Measurements from ENCODE around the gene GFRAL. TPM values are rescaled to one million over a fixed set of nuclear protein-coding genes. Genes with fewer than 3 reads are reported as not detected.

The GFRAL gene
- total and polyA plus RNA-seq, 2 donors (not counting 3 experiments of a cell fraction or from before 2014, with no cell fraction given), result not detected

- Histone ChIP-seq H3K9me1 (replicated peaks; ENCODE audit: control insufficient read depth, extremely low read depth, insufficient read depth, low read length) (no peaks in the 10 kb centered on the region), H2AFZ (ENCODE audit: low read depth, low read length) (no peak overlapping the region), H3K4me1 (ENCODE audit: control insufficient read depth, extremely low read depth, insufficient read depth, low read length) (no peaks in the 10 kb centered on the region), H3K4me2 (ENCODE audit: insufficient read depth, low read length) (no peak overlapping the region), H3K9ac (replicated peaks; ENCODE audit: extremely low read depth, insufficient read depth, low read length) (no peak overlapping the region), H4K20me1 (replicated peaks; ENCODE audit: control insufficient read depth, extremely low read depth, insufficient read depth, low read length) (no peaks in the 10 kb centered on the region), H3K36me3 (ENCODE audit: control insufficient read depth in 2 of 2, extremely low read depth in 1 of 2, insufficient read depth in 2 of 2, low read length in 2 of 2) (no peaks in the 10 kb centered on the region), H3K9me3 (replicated peaks; ENCODE audit: control insufficient read depth, insufficient read depth, low read length) (no peaks in the 10 kb centered on the region), H3K27me3 (ENCODE audit: control insufficient read depth in 2 of 2, insufficient read depth in 2 of 2, low read length in 2 of 2) (no peaks in the 10 kb centered on the region), H3K79me2 (ENCODE audit: control insufficient read depth, insufficient read depth, low read length) (no peaks in the 10 kb centered on the region), H3K27ac (ENCODE audit: insufficient read depth, low read depth, low read length) (no peak overlapping the region), H3K4me3 (replicated peaks in 1 of 3; ENCODE audit: insufficient read depth in 1 of 3, low read depth in 1 of 3, low read length in 3 of 3) (no peak overlapping the region)
- DNase-seq (ENCODE audit: low read depth, low spot score), result no peak
- ChIA-PET POLR2A (no interaction called here), CTCF (no interaction called here)
- no peak for TF ChIP-seq MYC (IDR thresholded peaks at IDR 0.05; ENCODE audit: low read depth, low read length)
- TF ChIP-seq JUN (IDR thresholded peaks at IDR 0.05; ENCODE audit: borderline replicate concordance, insufficient read depth, insufficient read length, low read depth), result no peak
- TF ChIP-seq EZH2 (IDR thresholded peaks at IDR 0.05; ENCODE audit: borderline replicate concordance, low read depth, low read length, severe bottlenecking), result no peak
- no peak for TF ChIP-seq CTCF (IDR thresholded peaks at IDR 0.05; ENCODE audit: extremely low read depth in 1 of 2, insufficient read depth in 1 of 2, low read depth in 1 of 2, low read length in 2 of 2)
- TF ChIP-seq POLR2AphosphoS5 (IDR thresholded peaks at IDR 0.05; ENCODE audit: insufficient read depth, low read depth, low read length), result no peak
- no peak for TF ChIP-seq FOS (IDR thresholded peaks at IDR 0.05; ENCODE audit: borderline replicate concordance, insufficient read depth, low read length)
- no peak for TF ChIP-seq GATA2 (IDR thresholded peaks at IDR 0.05; ENCODE audit: insufficient read depth, insufficient read length, low read depth, low read length)
- TF ChIP-seq MAX (IDR thresholded peaks at IDR 0.05; ENCODE audit: insufficient read depth, insufficient read length), result no peak
- no peak for TF ChIP-seq POLR2A (IDR thresholded peaks at IDR 0.05; ENCODE audit: low read depth, low read length)
- intact Hi-C loops (cut with micrococcal nuclease) (no loop called here), dilution Hi-C loops (cut with MboI; ENCODE audit: extremely low pct_ligation_motif_present, low sequenced_read_pairs) (no loop called here)
- FAIRE-seq, result no peak
- no TSS peak for BruUV-seq (replicated peaks)
Measured at GRCh38 chr6:55405474-55406235, 78.4 kb downstream of the GFRAL start.
